SU-DHL-6 (cell line): ENCODE results near the gene ADAMTS7.

Experiments used
- EZH2phosphoT487 ChIP-seq: fragments of 200-600 bp; sonication (generic), shearing (Covaris generic); conservative IDR thresholded peaks from 2 replicates; pipeline ENCODE4 v1.6.1; 2018; ENCODE audit warnings: mild to moderate bottlenecking, antibody characterized with exemption, low read length, moderate library complexity, mixed read lengths
- TF ChIP-seq, protein P1 (sequence below): fragments of 200-600 bp; sonication (generic); IDR thresholded peaks from one replicate; pipeline ENCODE4 v1.5.1; 2017; ENCODE audit warnings: antibody characterized with exemption, mild to moderate bottlenecking, low read length, moderate library complexity; ENCODE audit not compliant: insufficient read depth, poor library complexity, severe bottlenecking

GRCh38 chr15:78768531-78769408 is 42.5 kb downstream of the ADAMTS7 start:
- TF ChIP-seq, protein P1, sequence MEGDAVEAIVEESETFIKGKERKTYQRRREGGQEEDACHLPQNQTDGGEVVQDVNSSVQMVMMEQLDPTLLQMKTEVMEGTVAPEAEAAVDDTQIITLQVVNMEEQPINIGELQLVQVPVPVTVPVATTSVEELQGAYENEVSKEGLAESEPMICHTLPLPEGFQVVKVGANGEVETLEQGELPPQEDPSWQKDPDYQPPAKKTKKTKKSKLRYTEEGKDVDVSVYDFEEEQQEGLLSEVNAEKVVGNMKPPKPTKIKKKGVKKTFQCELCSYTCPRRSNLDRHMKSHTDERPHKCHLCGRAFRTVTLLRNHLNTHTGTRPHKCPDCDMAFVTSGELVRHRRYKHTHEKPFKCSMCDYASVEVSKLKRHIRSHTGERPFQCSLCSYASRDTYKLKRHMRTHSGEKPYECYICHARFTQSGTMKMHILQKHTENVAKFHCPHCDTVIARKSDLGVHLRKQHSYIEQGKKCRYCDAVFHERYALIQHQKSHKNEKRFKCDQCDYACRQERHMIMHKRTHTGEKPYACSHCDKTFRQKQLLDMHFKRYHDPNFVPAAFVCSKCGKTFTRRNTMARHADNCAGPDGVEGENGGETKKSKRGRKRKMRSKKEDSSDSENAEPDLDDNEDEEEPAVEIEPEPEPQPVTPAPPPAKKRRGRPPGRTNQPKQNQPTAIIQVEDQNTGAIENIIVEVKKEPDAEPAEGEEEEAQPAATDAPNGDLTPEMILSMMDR: no peak
- no peak for TF ChIP-seq EZH2phosphoT487
